ENCODE measurements around the gene KIF22.
"Not testable (repeated sequence)": the region's sequence is repeated elsewhere in the genome, so short reads cannot be mapped to it uniquely, and the experiment has no call there.

Gene KIF22

GRCh38 chr16:29790183-29790948 lies at the start of gene KIF22:
Gene KIF22 (plus strand): TSS chr16:29790751. CDS start chr16:29790760, 9 bp downstream.
- DNase-seq (ENCODE audit: low spot score) = peak; percentile 96

DNA sequence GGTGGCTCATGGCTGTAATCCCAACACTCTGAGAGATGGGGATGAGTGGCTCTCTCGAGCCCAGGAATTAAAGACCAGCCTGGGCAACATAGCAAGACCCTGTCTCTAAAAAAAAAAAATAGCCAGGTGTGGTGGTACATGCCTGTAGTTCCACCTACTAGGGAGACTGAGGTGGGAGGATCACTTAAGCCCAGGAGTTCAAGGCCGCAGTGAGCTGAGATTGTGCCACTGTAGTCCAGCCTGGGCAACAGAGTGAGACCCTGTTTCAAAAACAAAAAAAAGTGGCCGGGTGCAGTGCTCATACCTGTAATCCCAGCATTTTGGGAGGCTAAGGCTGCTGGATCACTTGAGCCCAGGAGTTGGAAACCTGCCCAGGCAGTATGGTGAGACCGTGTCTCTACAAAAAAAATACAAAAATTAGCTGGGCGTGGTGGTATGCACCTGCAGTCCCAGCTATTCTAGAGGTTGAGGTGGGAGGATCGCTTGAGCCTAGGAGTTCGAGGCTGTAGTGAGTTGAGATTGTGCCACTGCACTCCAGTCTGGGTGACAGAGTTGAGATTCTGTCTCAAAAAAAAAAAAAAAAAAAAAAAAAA lies 47.8 kb upstream of the KIF22 start:
- DNase-seq (ENCODE audit: low spot score) = no peak

- DNase-seq (ENCODE audit: low spot score) = no peak
These were observed 47.1 kb upstream of the KIF22 start for GRCh38 chr16:29743475-29743826.

- DNase-seq (ENCODE audit: low spot score) = no peak
These were observed 46.6 kb upstream of the KIF22 start for GRCh38 chr16:29743827-29744531.

GRCh38 chr16:29744541-29745101 lies 45.9 kb upstream of the KIF22 start:
- DNase-seq (ENCODE audit: low spot score) = no peak

DNA sequence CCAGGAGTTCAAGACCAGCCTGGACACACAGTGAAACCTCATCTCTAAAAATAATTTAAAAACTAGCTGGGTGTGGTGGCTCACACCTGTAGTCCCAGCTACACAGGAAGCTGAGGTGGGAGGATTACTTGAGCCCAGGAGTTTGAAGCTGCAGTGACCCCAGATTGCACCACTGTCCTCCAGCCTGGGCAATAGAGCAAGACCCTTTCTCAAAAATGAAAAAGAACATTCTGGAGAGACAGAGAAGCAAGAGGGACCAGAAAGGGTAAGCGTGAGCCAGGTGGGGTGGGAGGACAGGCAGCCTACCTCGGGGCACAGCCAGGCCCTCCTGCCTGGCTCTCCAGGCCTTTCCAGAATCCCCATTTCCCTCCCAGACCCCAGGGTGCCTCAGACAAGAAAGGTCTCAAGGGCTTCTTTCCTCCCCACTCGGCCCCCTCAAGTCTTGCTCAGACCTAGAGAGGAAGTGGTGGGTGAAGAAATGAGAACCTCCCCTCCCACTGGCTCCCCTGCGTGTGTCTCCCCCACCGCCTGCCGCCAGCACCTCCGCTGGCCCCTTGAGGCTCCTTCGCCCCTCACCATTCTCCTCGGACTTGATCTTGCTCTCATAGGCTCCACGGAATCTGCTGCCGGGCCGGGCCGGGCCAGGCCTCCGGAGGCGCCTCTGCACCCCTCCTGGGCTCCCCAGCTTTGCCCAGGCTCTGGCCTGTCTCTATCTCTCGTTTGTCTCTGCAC lies 45.3 kb upstream of the KIF22 start:
- DNase-seq (ENCODE audit: low spot score) = no peak

- no peak for DNase-seq (ENCODE audit: low spot score)
These were observed 44.7 kb upstream of the KIF22 start, which contains the start of gene C16orf54 for GRCh38 chr16:29745853-29746345. Gene C16orf54 (minus strand): TSS chr16:29745990. CDS start chr16:29744951, 1,039 bp downstream.

GRCh38 chr16:29746518-29746917 lies 44.0 kb upstream of the KIF22 start:
- DNase-seq (ENCODE audit: low spot score) = not testable (repeated sequence)

GRCh38 chr16:29747947-29748759 lies 42.4 kb upstream of the KIF22 start:
- DNase-seq (ENCODE audit: low spot score) = no peak

- DNase-seq (ENCODE audit: low spot score) = not testable (repeated sequence)
These were observed 41.8 kb upstream of the KIF22 start for GRCh38 chr16:29748760-29749149.

DNA sequence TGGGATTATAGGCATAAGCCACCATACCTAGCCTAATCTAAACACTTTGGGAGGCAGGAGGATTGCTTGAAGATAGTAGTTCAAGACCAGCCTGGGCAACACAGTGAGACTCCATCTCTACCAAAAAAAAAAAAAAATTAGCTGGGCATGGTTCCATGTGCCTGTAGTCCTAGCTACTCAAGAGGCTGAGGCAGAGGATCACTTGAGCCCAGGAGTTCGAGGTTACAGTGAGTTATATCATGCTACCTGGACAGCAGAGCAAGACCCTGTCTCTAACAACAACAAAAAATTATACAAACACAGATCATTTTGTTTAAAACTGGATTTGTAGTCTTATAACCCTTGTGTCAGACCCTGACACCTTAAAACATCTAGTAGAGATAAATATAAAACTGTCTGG lies 37.0 kb upstream of the KIF22 start:
- no peak for DNase-seq (ENCODE audit: low spot score)

- DNase-seq (ENCODE audit: low spot score) = no peak
These were observed 33.9 kb upstream of the KIF22 start for GRCh38 chr16:29756654-29757053.

DNA sequence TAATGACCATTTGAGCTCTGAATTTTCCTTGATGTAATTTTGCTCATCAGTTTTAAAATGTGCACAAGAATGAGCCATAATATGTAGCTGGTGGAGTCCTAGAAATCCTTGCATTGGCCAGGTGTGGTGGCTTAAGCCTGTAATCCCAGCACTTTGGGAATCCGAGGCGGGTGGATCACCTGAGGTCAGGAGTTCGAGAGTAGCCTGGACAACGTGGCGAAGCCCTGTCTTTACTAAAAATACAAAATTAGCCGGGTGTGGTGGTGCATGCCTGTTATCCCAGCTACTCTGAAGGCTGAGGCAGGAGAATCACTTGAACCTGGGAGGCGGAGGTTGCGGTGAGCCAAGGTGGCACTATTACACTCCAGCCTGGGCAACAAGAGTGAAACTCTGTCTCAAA lies 33.5 kb upstream of the KIF22 start:
- not testable (repeated sequence) for DNase-seq (ENCODE audit: low spot score)

DNA sequence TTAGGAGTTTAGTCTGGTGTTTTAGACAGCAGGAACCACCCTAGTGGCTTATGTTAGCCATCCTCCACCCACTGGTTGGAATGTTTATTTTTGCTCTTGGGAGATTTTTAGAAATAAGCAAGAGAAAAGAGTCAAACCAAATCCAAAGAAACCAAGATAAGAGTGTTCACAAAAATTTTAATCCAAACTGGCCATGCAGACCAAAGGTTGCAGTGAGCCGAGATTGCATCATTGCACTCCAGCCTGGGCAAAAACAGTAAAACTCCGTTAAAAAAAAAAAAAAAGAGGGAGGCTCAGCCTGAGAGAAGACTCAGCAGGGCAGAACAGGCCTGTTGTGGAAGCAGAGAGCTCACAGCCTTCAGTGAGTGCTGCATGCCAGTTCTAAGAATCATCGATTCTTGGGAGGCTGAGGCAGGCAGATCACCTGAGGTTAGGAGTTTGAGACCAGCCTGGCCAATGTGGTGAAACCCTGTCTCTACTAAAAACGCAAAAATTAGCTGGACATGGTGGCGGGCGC lies 32.5 kb upstream of the KIF22 start:
- DNase-seq (ENCODE audit: low spot score) = peak; percentile 32

DNA sequence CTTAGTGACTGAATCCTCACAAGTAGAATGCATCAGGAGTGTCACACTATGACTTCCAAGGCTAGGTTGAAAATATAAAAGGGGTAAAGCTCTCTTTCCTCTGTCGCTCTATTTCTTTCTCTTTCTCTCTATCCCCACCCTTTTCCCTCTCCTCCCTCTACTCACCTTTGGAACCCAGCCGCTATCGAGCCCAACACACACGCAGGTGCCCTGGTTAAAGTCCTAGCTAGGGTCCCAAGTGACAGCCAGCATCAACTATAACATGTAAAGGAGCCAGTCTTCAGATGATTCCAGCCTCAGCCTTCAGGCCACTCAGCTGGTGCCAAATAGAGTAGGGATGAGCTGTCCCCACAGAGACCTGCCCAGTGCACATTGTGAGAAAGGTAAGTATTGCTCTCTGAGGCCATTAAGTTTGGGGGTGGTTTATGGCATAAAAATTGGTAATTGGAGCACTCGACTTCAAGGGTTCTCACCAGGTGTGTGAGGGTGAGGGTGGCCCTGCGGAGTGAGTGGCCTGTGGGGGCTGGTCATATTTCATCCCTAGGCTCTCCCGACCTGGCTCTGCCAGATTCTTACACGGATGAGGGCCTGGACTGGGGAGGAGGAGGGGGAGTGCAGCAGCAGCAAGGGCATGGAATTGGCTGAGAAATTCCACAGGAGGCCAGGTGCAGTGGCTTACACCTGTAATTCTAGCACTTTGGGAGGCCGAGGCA lies 29.8 kb upstream of the KIF22 start:
- no peak for DNase-seq (ENCODE audit: low spot score)

DNA sequence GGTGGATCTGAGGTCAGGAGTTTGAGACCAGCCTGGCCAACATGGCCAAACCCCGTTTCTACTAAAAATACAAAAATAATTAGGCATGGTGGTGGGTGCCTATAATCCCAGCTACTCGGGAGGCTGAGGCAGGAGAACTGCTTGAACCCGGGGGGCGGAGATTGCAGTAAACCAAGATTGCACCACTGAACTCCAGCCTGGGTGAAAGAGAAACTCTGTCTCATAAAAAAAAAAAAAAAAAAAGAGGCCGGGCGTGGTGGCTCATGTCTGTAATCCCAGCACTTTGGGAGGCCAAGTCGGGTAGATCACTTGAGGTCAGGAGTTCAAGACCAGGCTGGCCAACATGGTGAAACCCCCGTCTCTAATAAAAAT lies 29.3 kb upstream of the KIF22 start:
- DNase-seq (ENCODE audit: low spot score) = not testable (repeated sequence)

DNA sequence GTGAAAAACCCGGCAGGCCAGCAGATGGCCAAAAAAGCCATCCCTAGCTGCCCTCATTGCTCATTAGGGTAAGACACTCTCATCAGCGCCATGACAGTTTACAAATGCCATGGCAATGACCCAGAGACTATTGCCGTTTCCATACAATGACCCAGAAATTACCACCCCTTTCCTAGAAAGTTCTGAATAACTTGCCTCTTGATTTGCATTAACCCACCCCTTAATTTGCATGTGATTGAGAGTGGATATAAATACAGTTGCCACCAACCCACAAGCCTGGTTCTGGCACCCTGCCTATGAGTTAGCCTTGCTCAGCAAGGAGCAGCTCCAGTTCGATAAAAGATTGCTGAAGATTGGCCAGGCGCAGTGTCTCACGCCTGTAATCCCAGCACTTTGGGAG lies 28.7 kb upstream of the KIF22 start:
- no peak for DNase-seq (ENCODE audit: low spot score)

DNA sequence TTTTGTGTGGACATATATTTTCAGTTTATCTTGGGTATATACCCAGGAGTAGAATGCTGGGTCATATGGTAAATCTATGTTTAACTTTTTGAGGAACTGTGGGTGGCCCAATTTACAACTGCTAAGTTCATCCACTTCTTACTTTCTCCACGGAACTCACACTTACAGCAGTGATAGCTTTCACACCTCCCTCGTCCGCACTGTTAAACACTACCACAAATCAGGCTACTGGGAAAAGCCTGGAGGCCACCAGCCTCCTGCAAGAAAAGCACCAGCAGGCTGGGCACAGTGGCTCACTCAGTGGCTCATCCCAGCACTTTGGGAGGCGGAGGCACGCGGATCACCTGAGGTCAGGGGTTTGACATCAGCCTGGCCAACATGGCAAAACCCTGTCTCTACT lies 27.2 kb upstream of the KIF22 start:
- no peak for DNase-seq (ENCODE audit: low spot score)

DNA sequence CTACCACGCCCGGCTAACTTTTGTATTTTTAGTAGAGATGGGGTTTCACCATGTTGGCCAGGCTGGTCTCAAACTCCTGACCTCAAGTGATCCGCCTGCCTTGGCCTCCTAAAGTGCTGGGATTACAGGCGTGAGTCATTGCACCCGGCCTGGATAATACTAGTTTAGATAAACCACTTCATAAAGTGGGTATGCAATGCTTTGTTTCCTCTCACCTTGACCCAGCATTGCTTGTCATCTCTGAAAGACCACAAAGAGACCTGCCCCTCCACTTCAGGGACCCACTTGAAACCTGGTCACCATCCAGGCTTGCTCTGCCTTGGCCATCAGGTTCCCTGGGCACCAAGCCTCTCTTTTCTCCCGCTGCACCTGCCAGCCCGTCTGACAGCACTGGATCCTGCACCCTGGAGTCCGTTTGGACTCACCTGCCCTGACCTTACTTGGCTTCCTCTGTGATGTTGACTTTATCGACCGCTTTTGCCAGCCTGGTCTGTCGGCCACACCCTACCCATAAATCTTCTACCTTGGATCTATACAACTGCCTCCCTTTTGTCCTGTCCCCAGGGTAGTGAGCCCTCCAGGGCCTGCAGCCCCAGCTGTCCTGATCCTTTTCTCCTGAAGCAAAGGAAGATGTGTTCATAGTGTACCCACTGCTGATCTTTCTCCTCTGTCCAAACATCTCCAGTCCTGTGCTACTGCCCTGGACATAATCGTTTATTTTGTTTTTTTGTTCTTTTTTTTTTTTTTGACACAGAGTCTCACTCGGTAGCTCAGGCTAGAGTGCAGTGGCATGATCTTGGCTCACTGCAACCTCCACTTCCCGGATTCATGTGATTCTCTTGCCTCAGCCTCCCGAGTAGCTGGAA lies 25.2 kb upstream of the KIF22 start:
- peak; percentile 62 for DNase-seq (ENCODE audit: low spot score)

Data from HuH-7.5 (cell line).